Measurements from ENCODE around the gene MMP11.

MMP11 gene

DNA sequence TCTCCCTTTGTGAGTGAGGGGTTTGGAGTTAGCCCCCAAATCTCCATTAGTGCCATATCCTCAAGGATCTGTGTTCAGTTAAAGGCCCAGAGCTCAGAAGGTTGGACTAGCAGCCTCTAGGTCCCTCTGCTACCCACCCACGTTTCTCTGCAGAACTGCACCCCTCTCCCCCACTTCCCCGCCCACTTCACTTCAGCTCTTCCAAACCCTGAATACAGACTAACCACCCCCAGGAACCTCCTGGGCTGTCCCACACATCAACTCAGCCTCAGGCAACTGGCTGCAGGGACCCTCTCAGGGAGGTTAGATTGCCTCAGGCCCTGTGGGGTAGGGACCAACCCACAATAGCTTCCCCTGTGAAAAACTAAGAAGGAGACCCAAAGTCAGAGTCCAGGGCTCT lies 19.3 kb upstream of the MMP11 start:
- no peaks in the 10 kb centered on the region for H3K9me3 Mint-ChIP-seq
- ATAC-seq (no peak), DNase-seq (no peak)
- H3K27ac Mint-ChIP-seq, result no peak overlapping the region
- H3K4me3 Mint-ChIP-seq, result no peak overlapping the region
- no peaks in the 10 kb centered on the region for H3K36me3 Mint-ChIP-seq (ENCODE audit: low read depth)
- no peaks in the 10 kb centered on the region for H3K27me3 Mint-ChIP-seq
- peaks cover 18% of the 10 kb centered on the region for H3K4me1 Mint-ChIP-seq

DNA sequence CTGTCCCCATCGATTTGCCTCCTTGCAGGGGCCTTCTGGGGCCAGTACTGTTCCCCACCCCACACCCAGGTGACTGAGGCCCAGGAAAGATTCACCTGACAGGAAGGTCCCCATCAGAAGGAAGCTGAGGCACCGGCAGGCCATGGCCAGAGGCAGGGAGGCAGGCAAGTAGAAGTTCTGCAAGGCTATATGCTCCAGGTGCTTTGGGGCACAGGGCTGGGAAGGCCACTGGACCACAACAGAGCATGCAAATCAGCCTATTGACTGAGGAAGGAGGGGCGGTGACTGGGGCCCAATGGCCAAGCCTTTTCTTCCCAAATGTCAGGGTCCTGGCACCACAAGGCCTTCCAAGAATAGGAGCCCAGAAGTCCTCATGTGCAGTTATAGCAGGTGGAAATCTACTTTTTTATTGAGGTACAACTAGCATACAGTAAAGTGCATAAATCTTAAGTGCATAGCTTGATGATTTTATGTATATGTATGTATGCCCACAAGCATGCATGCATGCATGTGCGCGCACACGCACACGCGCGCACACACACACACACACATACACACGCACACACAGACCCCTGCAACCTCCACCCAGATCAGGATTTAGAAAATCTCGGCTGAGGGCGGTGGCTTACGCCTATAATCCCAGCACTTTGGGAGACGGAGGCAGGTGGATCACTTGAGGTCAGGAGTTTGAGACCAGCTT lies 18.3 kb upstream of the MMP11 start, which contains the start of gene VPREB3:
Gene VPREB3 (minus strand): TSS at position 206 of the 700 bp plus-strand sequence. CDS start 62 bp downstream, at position 144.
- Mint-ChIP-seq H3K36me3 (ENCODE audit: low read depth) (no peaks in the 10 kb centered on the region), H3K4me1 (peaks cover 18% of the 10 kb centered on the region), H3K27me3 (no peaks in the 10 kb centered on the region), H3K9me3 (no peaks in the 10 kb centered on the region), H3K27ac (no peak within 1 kb of the TSS), H3K4me3 (no peak within 1 kb of the TSS)
- DNase-seq (no peak), ATAC-seq (no peak)

GRCh38 chr22:23754980-23755636 lies 17.5 kb upstream of the MMP11 start:
- Mint-ChIP-seq H3K9me3 (no peaks in the 10 kb centered on the region), H3K27me3 (no peaks in the 10 kb centered on the region), H3K4me3 (no peak overlapping the region), H3K4me1 (peaks cover 12% of the 10 kb centered on the region), H3K27ac (no peak overlapping the region), H3K36me3 (ENCODE audit: low read depth) (no peaks in the 10 kb centered on the region)
- DNase-seq, result no peak
- ATAC-seq, result no peak

- ATAC-seq, result no peak
- Mint-ChIP-seq H3K27me3 (no peaks in the 10 kb centered on the region), H3K9me3 (no peaks in the 10 kb centered on the region), H3K36me3 (ENCODE audit: low read depth) (no peaks in the 10 kb centered on the region), H3K4me3 (no peak overlapping the region), H3K4me1 (peaks cover 9% of the 10 kb centered on the region), H3K27ac (no peak overlapping the region)
- DNase-seq, result no peak
These were observed 16.9 kb upstream of the MMP11 start for GRCh38 chr22:23755711-23756110.

DNA sequence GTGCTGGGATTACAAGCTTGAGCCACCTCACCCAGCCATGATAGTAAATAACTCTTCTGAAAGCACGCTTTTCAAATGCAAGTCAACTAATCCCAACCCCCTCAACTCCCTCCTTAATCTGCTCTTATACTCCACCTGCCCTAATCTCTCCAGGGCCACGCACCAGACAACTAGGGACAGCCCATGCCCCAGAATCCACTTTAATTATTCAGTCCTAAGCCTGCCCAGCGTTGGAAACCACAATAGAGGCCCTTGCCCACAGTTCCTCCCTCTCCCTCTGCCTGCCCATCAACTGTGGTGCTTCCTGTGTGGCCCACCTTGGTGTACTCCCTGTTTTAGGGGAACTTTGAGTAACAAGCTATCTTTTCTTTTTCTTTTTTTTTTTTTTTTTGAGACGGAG lies 15.8 kb upstream of the MMP11 start:
- H3K27me3 Mint-ChIP-seq, result no peaks in the 10 kb centered on the region
- H3K4me3 Mint-ChIP-seq, result no peak overlapping the region
- DNase-seq, result no peak
- peaks cover 7% of the 10 kb centered on the region for H3K4me1 Mint-ChIP-seq
- H3K27ac Mint-ChIP-seq, result no peak overlapping the region
- no peak for ATAC-seq
- H3K9me3 Mint-ChIP-seq, result no peaks in the 10 kb centered on the region
- H3K36me3 Mint-ChIP-seq (ENCODE audit: low read depth), result no peaks in the 10 kb centered on the region

GRCh38 chr22:23759566-23759965 lies 13.1 kb upstream of the MMP11 start:
- Mint-ChIP-seq H3K9me3 (no peaks in the 10 kb centered on the region), H3K36me3 (ENCODE audit: low read depth) (peaks cover 2% of the 10 kb centered on the region), H3K27ac (no peak overlapping the region), H3K4me1 (peaks cover 26% of the 10 kb centered on the region), H3K4me3 (no peak overlapping the region), H3K27me3 (no peaks in the 10 kb centered on the region)
- ATAC-seq (no peak), DNase-seq (no peak)

GRCh38 chr22:23760056-23760455 lies 12.6 kb upstream of the MMP11 start:
- no peak for DNase-seq
- H3K36me3 Mint-ChIP-seq (ENCODE audit: low read depth), result peaks cover 2% of the 10 kb centered on the region
- no peak overlapping the region for H3K27ac Mint-ChIP-seq
- no peaks in the 10 kb centered on the region for H3K27me3 Mint-ChIP-seq
- H3K9me3 Mint-ChIP-seq, result no peaks in the 10 kb centered on the region
- H3K4me1 Mint-ChIP-seq, result peaks cover 31% of the 10 kb centered on the region
- ATAC-seq, result no peak
- no peak overlapping the region for H3K4me3 Mint-ChIP-seq

DNA sequence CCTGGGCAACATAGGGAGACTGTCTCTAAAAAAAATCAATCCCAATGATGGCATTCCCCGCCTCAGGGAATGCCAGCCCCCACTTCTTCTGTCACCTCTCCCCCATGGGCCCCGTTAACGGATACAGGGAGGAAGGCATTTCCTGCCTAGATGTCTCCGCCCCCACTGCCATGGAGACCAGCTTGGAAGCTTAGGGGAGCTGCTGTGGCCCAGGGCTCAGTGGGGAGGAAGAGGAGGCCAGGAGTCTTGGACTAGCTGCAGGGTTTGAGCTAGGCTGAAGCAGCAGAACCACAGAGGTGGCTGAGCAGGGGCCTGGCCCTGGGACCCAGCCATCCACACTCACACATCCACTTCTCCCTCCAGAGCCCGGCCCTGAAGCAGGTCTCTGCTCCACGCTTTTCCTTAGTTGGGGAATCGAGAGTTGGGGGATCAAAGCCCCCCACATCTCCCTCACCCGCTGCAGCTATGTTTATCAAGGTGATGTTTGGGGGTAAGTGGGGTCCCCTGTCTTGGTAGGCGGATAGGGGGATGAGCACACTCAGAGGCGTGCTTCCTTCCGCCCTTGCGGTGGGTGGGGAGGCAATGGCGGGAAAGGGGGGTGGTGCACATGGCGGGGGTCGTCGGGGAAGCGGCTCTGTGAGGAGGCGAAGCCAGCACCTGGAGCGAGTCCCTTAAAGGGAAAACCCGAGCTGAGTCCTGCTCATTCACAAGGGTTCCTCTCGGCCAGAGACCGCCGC lies 9.6 kb upstream of the MMP11 start, which contains the start of gene C22orf15:
Gene C22orf15 (plus strand): TSS at position 149 of the 737 bp plus-strand sequence. CDS start 317 bp downstream, at position 466.
- Mint-ChIP-seq H3K36me3 (ENCODE audit: low read depth) (peaks cover 9% of the 10 kb centered on the region), H3K27ac (peak within 1 kb of the TSS; percentile 72), H3K9me3 (no peaks in the 10 kb centered on the region), H3K27me3 (no peaks in the 10 kb centered on the region), H3K4me1 (peaks cover 40% of the 10 kb centered on the region), H3K4me3 (peak within 1 kb of the TSS; percentile 66)
- ATAC-seq, result no peak
- peak; percentile 24 for DNase-seq

GRCh38 chr22:23763579-23763945 lies 9.1 kb upstream of the MMP11 start:
- ATAC-seq (peak; percentile 25), DNase-seq (peak; percentile 75)
- no peaks in the 10 kb centered on the region for H3K27me3 Mint-ChIP-seq
- H3K9me3 Mint-ChIP-seq, result no peaks in the 10 kb centered on the region
- H3K4me3 Mint-ChIP-seq, result peak overlapping the region; percentile 66
- H3K4me1 Mint-ChIP-seq, result peaks cover 40% of the 10 kb centered on the region
- H3K36me3 Mint-ChIP-seq (ENCODE audit: low read depth), result peaks cover 9% of the 10 kb centered on the region
- H3K27ac Mint-ChIP-seq, result peak overlapping the region; percentile 72

DNA sequence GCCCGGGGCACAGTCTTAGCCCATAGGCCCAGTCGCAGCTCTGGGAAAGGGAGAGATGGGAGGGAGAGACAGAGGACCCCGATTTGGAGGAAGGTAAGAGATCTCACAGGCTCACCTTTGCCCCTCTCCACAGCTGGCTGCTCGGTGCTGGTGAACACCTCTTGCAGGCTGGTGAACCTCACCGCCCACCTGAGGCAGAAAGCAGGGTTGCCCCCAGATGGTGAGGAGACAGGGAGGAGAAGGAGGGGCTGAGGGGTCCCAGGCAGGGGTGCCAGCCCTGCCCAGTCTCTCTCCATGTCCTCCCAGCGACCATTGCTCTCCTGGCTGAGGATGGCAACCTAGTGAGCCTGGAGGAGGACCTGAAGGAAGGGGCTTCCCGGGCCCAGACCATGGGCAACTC lies 8.7 kb upstream of the MMP11 start:
- peak; percentile 4 for ATAC-seq
- no peak for DNase-seq
- no peaks in the 10 kb centered on the region for H3K27me3 Mint-ChIP-seq
- peaks cover 40% of the 10 kb centered on the region for H3K4me1 Mint-ChIP-seq
- H3K36me3 Mint-ChIP-seq (ENCODE audit: low read depth), result peaks cover 9% of the 10 kb centered on the region
- peak overlapping the region; percentile 66 for H3K4me3 Mint-ChIP-seq
- no peaks in the 10 kb centered on the region for H3K9me3 Mint-ChIP-seq
- H3K27ac Mint-ChIP-seq, result peak overlapping the region; percentile 72

- H3K4me1 Mint-ChIP-seq, result peaks cover 47% of the 10 kb centered on the region
- H3K4me3 Mint-ChIP-seq, result peak overlapping the region; percentile 42
- no peaks in the 10 kb centered on the region for H3K9me3 Mint-ChIP-seq
- DNase-seq (no peak), ATAC-seq (no peak)
- peaks cover 9% of the 10 kb centered on the region for H3K36me3 Mint-ChIP-seq (ENCODE audit: low read depth)
- H3K27me3 Mint-ChIP-seq, result no peaks in the 10 kb centered on the region
- peak overlapping the region; percentile 42 for H3K27ac Mint-ChIP-seq
These were observed 7.5 kb upstream of the MMP11 start for GRCh38 chr22:23764899-23765881.

GRCh38 chr22:23767303-23767672 lies 5.4 kb upstream of the MMP11 start:
- peaks cover 56% of the 10 kb centered on the region for H3K4me1 Mint-ChIP-seq
- DNase-seq (no peak), ATAC-seq (no peak)
- peak overlapping the region; percentile 78 for H3K27ac Mint-ChIP-seq
- H3K9me3 Mint-ChIP-seq, result no peaks in the 10 kb centered on the region
- peak overlapping the region; percentile 81 for H3K4me3 Mint-ChIP-seq
- peaks cover 9% of the 10 kb centered on the region for H3K36me3 Mint-ChIP-seq (ENCODE audit: low read depth)
- no peaks in the 10 kb centered on the region for H3K27me3 Mint-ChIP-seq

DNA sequence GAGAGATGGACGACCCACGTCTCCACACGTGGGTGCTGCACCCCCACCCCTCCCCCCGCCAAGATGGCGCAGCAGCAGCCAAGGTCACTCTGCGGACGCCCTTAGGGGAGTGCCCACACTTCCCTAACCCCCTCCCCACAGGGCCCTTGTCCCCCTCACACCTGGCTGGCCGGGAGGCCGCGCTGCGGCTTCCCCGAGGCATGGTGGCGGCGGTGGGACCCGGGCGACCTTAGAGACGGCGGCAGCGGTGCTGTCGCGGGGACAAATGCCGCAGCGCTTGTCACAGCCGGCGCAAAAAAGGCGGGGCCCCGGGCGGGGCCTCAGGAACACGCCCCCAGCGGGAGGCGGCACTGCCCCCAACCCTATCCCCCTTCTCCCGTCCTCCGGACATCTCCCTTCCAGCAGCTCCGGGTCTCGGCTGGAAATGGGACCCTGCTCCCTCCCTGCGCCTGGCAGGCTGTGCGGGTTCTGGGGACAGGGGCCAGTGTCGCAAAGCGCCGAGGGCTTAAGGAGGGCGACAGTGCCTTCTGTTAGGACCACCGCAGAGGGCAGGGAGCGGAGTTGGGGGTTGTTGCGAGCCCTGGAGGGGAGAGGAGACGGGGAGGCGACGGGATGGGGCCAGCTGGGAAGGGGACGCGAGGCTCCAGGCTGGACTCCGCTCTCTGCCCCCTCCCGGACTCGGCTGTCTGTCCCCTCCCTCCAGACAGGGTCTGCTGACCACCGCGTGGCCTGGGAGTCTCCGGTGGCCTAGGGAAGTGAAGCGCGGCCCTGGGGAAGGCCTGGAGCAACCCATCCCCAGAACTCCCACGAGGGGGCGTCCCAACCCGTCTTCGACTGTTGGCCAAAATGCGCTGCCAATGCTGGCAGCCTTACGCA lies 4.7 kb upstream of the MMP11 start, which contains the start of gene CHCHD10:
Gene CHCHD10 (minus strand): TSS at position 300 of the 876 bp plus-strand sequence. CDS start 98 bp downstream, at position 202.
- Mint-ChIP-seq H3K4me1 (peaks cover 52% of the 10 kb centered on the region), H3K27ac (peak within 1 kb of the TSS; percentile 78)
- DNase-seq, result peak; percentile 86

More for the DNA sequence above, 4.7 kb upstream of the MMP11 start, which contains the start of gene CHCHD10:
- peaks cover 9% of the 10 kb centered on the region for H3K36me3 Mint-ChIP-seq (ENCODE audit: low read depth)
- H3K9me3 Mint-ChIP-seq, result no peaks in the 10 kb centered on the region
- ATAC-seq, result peak; percentile 63
- H3K27me3 Mint-ChIP-seq, result no peaks in the 10 kb centered on the region
- H3K4me3 Mint-ChIP-seq, result peak within 1 kb of the TSS; percentile 81

All from activated naive CD8-positive, alpha-beta T cell treated with anti-CD3 and anti-CD28 coated beads, Interleukin-2, amount 50 U/mL, for 24 hours (primary cell).